HCT116 (cell line): ENCODE measurements around the gene C1QTNF12. TPM values are rescaled to one million over a fixed set of nuclear protein-coding genes. Genes with fewer than 3 reads are reported as not detected.

Experiments used
- ATAC-seq: fragments of 200-7000 bp; cut with Tn5 transposase; 2 replicates; pipeline ENCODE4 v1.9.1; 2020; ENCODE audit warnings: mild to moderate bottlenecking, moderate library complexity
- BruUV-seq: library from RNA; stranded (reverse); fragments of 400-500 nt; replicated peaks from 2 replicates; lab custom pipeline; 2021; lab: Mats Ljungman, UMichigan
- CTCF ChIA-PET: fragments of 300-600 bp; sonication (Branson Sonifier 250); formaldehyde crosslinking; loops from one replicate; lab custom pipeline; 2021; ENCODE audit warnings: antibody characterized with exemption; lab: Charles Lee
- POLR2A ChIA-PET: fragments of 300-600, 350-600 bp; sonication (Branson Sonifier 250); formaldehyde crosslinking; loops from one replicate; lab custom pipeline; 2021; ENCODE audit warnings: antibody characterized with exemption; lab: Charles Lee
- RAD21 ChIA-PET, 2 experiments: fragments of 300-600 bp; sonication (Branson Sonifier 250); formaldehyde crosslinking; loops; one replicate each; lab custom pipeline; 2023; ENCODE audit warnings: low total read pairs in 2 of 2; ENCODE audit not compliant: uncharacterized antibody in 2 of 2, unreplicated experiment in 2 of 2, low non-redundant PET in 1 of 2; lab: Charles Lee
- DNase-seq: peaks from one replicate; pipeline ENCODE4 v3.0.0-alpha.2; 2010; ENCODE audit warnings: low read depth, low spot score
- H2AFZ ChIP-seq: fragments of 200-600 bp; shearing (Covaris generic), sonication (generic); 2 replicates; pipeline ENCODE4 v1.6.1; 2017; ENCODE audit warnings: low read depth, mixed run types, mixed read lengths, antibody characterized with exemption, low read length; ENCODE audit not compliant: poor library complexity, severe bottlenecking
- H3K27ac ChIP-seq: 2 replicates; pipeline ENCODE4 v1.5.1; 2012; ENCODE audit warnings: low read depth, low read length
- H3K27me3 ChIP-seq: fragments of 200-600 bp; sonication (generic); 2 replicates; pipeline ENCODE4 v1.6.1; 2016; ENCODE audit warnings: mixed run types, low read length, mixed read lengths; ENCODE audit not compliant: insufficient read depth
- H3K36me3 ChIP-seq, 2 experiments: fragments of 200-500 bp in 1 of 2; fragments of 200-600 bp in 1 of 2; sonication (Bioruptor generic) in 1 of 2; sonication (generic) in 1 of 2; 2 replicates each; pipeline versions ENCODE4 v1.5.1 to v1.6.1; 2014 to 2016; ENCODE audit warnings: low read length in 2 of 2, inconsistent platforms in 1 of 2, mixed read lengths in 1 of 2, mixed run types in 1 of 2; ENCODE audit not compliant: insufficient read depth in 2 of 2, control insufficient read depth in 1 of 2
- H3K4me1 ChIP-seq, 2 experiments: fragments of 200-600 bp in 1 of 2; sonication (generic) in 1 of 2; 2 replicates each; pipeline versions ENCODE4 v1.5.1 to v1.6.1; 2012 to 2017; ENCODE audit warnings: low read length in 2 of 2, inconsistent platforms in 1 of 2, mild to moderate bottlenecking in 1 of 2, mixed read lengths in 1 of 2, mixed run types in 1 of 2, moderate library complexity in 1 of 2; ENCODE audit not compliant: insufficient read depth in 2 of 2, control insufficient read depth in 1 of 2
- H3K4me2 ChIP-seq: fragments of 200-600 bp; sonication (generic); 2 replicates; pipeline ENCODE4 v1.6.1; 2017; ENCODE audit warnings: mixed run types, low read length, mixed read lengths
- H3K4me3 ChIP-seq, 2 experiments: fragments of 200-600 bp in 1 of 2; sonication (generic) in 1 of 2; replicated peaks in 1 of 2; 2 replicates each; pipeline ENCODE4 v1.5.1; 2011 to 2016; ENCODE audit warnings: low read length in 2 of 2, control low read depth in 1 of 2, low read depth in 1 of 2, mild to moderate bottlenecking in 1 of 2, mixed read lengths in 1 of 2, mixed run types in 1 of 2
- H3K79me2 ChIP-seq: fragments of 200-600 bp; sonication (generic); 2 replicates; pipeline ENCODE4 v1.6.1; 2017; ENCODE audit warnings: mild to moderate bottlenecking, mixed run types, low read length, moderate library complexity, mixed read lengths; ENCODE audit not compliant: insufficient read depth
- H3K9ac ChIP-seq: fragments of 200-600 bp; sonication (generic); 2 replicates; pipeline ENCODE4 v1.6.1; 2016; ENCODE audit warnings: low read length, mixed read lengths
- H3K9me2 ChIP-seq: fragments of 200-600 bp; sonication (generic), shearing (Covaris generic); 2 replicates; pipeline ENCODE4 v1.6.1; 2017; ENCODE audit warnings: mixed run types, mild to moderate bottlenecking, moderate library complexity; ENCODE audit not compliant: insufficient read depth
- H3K9me3 ChIP-seq, 2 experiments: fragments of 200-500 bp in 1 of 2; fragments of 200-600 bp in 1 of 2; sonication (Bioruptor generic) in 1 of 2; sonication (generic) in 1 of 2; 2 replicates each; pipeline ENCODE4 v1.6.1; 2014 to 2017; ENCODE audit warnings: low read length in 2 of 2, mixed read lengths in 2 of 2, inconsistent platforms in 1 of 2, low read depth in 1 of 2, mild to moderate bottlenecking in 1 of 2, mixed run types in 1 of 2, moderate library complexity in 1 of 2; ENCODE audit not compliant: control insufficient read depth in 1 of 2, insufficient read depth in 1 of 2
- H4K20me1 ChIP-seq: fragments of 200-600 bp; sonication (generic), shearing (Covaris generic); 2 replicates; pipeline ENCODE4 v1.6.1; 2017; ENCODE audit warnings: mixed run types, mild to moderate bottlenecking, moderate library complexity; ENCODE audit not compliant: insufficient read depth
- CBX3 ChIP-seq: IDR thresholded peaks from 2 replicates; pipeline ENCODE4 v1.6.1; 2012; ENCODE audit warnings: low read depth
- CEBPB ChIP-seq: IDR thresholded peaks from 2 replicates; pipeline ENCODE4 v1.6.1; 2012; ENCODE audit warnings: low read depth
- EZH2 ChIP-seq: fragments of 200-600 bp; sonication (generic); IDR thresholded peaks from 2 replicates; pipeline ENCODE4 v1.6.1; 2017; ENCODE audit warnings: antibody characterized with exemption, mixed run types
- EZH2phosphoT487 ChIP-seq: fragments of 200-600 bp; IDR thresholded peaks from 2 replicates; pipeline ENCODE4 v1.6.1; 2018; ENCODE audit warnings: antibody characterized with exemption, borderline replicate concordance
- FOSL1 ChIP-seq: IDR thresholded peaks from 2 replicates; pipeline ENCODE4 v1.6.1; 2012; ENCODE audit warnings: low read depth
- POLR2A ChIP-seq: IDR thresholded peaks from 2 replicates; pipeline ENCODE4 v1.7.0; 2011; ENCODE audit warnings: borderline replicate concordance; ENCODE audit not compliant: insufficient read depth, insufficient read length; ENCODE audit errors: extremely low read depth
- POLR2AphosphoS5 ChIP-seq: IDR thresholded peaks from 2 replicates; pipeline ENCODE4 v1.6.1; 2011; ENCODE audit warnings: mild to moderate bottlenecking, low read depth, low read length, moderate library complexity
- SRF ChIP-seq: IDR thresholded peaks from 2 replicates; pipeline ENCODE4 v1.6.1; 2012; ENCODE audit warnings: low read depth
- ZFX ChIP-seq: fragments of 450-650 bp; IDR thresholded peaks from 2 replicates; pipeline ENCODE4 v1.6.1; 2017
- intact Hi-C: fragments of 100-400 bp; cut with micrococcal nuclease; formaldehyde crosslinking; loops from 2 replicates; pipeline ENCODE4 v1.10.0; 2022
- total RNA-seq: library from RNA; stranded (reverse); gene quantifications from one replicate; pipeline ENCODE4 v1.2.1, GENCODE V29; 2021; ENCODE audit not compliant: unreplicated experiment
- TF ChIP-seq, protein P1 (sequence below): IDR thresholded peaks from 2 replicates; pipeline ENCODE4 v1.6.1; 2012; ENCODE audit warnings: low read depth
- TF ChIP-seq, protein P2 (sequence below): IDR thresholded peaks from 2 replicates; pipeline ENCODE4 v1.6.1; 2011; ENCODE audit warnings: mild to moderate bottlenecking, low read length, moderate library complexity; ENCODE audit not compliant: insufficient replicate concordance; ENCODE audit errors: extremely low read depth
- TF ChIP-seq, protein P3 (sequence below): IDR thresholded peaks from 2 replicates; pipeline ENCODE4 v1.6.1; 2012

Gene C1QTNF12
- total RNA-seq, 1 experiment from 2014 or later, result 6.9 TPM

DNA sequence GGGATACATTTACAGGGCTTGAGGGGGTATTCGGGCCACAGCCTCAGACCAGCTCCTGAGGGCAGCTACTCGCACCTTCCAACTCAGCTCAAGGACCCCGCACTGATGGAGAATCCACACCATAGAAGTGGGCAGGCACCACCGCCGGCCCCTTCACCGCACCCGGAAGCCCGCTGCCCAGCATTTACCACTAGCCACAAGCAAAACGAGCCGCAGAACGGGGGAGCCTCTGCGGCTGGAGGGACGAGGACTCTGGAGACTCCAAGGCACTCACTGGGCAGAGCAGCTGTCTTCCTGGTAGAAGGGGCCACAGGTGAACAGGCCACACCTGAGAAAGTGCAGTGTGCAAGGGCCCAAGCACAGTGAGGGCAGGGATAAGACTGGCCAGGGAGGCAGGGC lies 21.8 kb upstream of the C1QTNF12 start:
- TF ChIP-seq POLR2AphosphoS5 (no peak), POLR2A (no peak), ZFX (no peak), CBX3 (no peak), CEBPB (no peak), EZH2 (no peak), FOSL1 (no peak), EZH2phosphoT487 (no peak), SRF (no peak)
- TF ChIP-seq, protein P1, sequence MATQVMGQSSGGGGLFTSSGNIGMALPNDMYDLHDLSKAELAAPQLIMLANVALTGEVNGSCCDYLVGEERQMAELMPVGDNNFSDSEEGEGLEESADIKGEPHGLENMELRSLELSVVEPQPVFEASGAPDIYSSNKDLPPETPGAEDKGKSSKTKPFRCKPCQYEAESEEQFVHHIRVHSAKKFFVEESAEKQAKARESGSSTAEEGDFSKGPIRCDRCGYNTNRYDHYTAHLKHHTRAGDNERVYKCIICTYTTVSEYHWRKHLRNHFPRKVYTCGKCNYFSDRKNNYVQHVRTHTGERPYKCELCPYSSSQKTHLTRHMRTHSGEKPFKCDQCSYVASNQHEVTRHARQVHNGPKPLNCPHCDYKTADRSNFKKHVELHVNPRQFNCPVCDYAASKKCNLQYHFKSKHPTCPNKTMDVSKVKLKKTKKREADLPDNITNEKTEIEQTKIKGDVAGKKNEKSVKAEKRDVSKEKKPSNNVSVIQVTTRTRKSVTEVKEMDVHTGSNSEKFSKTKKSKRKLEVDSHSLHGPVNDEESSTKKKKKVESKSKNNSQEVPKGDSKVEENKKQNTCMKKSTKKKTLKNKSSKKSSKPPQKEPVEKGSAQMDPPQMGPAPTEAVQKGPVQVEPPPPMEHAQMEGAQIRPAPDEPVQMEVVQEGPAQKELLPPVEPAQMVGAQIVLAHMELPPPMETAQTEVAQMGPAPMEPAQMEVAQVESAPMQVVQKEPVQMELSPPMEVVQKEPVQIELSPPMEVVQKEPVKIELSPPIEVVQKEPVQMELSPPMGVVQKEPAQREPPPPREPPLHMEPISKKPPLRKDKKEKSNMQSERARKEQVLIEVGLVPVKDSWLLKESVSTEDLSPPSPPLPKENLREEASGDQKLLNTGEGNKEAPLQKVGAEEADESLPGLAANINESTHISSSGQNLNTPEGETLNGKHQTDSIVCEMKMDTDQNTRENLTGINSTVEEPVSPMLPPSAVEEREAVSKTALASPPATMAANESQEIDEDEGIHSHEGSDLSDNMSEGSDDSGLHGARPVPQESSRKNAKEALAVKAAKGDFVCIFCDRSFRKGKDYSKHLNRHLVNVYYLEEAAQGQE, result no peak
- TF ChIP-seq, protein P2, sequence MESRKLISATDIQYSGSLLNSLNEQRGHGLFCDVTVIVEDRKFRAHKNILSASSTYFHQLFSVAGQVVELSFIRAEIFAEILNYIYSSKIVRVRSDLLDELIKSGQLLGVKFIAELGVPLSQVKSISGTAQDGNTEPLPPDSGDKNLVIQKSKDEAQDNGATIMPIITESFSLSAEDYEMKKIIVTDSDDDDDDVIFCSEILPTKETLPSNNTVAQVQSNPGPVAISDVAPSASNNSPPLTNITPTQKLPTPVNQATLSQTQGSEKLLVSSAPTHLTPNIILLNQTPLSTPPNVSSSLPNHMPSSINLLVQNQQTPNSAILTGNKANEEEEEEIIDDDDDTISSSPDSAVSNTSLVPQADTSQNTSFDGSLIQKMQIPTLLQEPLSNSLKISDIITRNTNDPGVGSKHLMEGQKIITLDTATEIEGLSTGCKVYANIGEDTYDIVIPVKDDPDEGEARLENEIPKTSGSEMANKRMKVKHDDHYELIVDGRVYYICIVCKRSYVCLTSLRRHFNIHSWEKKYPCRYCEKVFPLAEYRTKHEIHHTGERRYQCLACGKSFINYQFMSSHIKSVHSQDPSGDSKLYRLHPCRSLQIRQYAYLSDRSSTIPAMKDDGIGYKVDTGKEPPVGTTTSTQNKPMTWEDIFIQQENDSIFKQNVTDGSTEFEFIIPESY, result no peak
- TF ChIP-seq, protein P3, sequence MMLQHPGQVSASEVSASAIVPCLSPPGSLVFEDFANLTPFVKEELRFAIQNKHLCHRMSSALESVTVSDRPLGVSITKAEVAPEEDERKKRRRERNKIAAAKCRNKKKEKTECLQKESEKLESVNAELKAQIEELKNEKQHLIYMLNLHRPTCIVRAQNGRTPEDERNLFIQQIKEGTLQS, result no peak
- TF ChIP-seq, all 23 proteins: peak for 0
- H3K4me3 ChIP-seq, result no peak overlapping the region
- POLR2A ChIA-PET, result no interaction called here
- peaks cover 5 to 18% of the 10 kb centered on the region in 2 experiments; a peak in 3 of 4 replicates for H3K36me3 ChIP-seq
- ATAC-seq, result no peak
- BruUV-seq, result no TSS peak
- H3K9me2 ChIP-seq, result no peaks in the 10 kb centered on the region
- no peak overlapping the region for H3K27ac ChIP-seq
- no peaks in the 10 kb centered on the region for H4K20me1 ChIP-seq
- no peak overlapping the region for H3K4me2 ChIP-seq
- peaks cover 76% of the 10 kb centered on the region for H3K79me2 ChIP-seq
- RAD21 ChIA-PET, result no interaction called here
- no peaks in the 10 kb centered on the region for H3K27me3 ChIP-seq
- intact Hi-C loops, result no loop called here
- no peak overlapping the region for H2AFZ ChIP-seq
- DNase-seq, result no peak
- no peaks in the 10 kb centered on the region for H3K9me3 ChIP-seq
- peaks cover 10 to 27% of the 10 kb centered on the region in 2 experiments; a peak in 3 of 4 replicates for H3K4me1 ChIP-seq
- CTCF ChIA-PET, result no interaction called here
- H3K9ac ChIP-seq, result no peak overlapping the region
